Tibial nerve (tissue), 4 donors: ENCODE results near the gene HDDC3.
"Not testable (repeated sequence)": the region's sequence is repeated elsewhere in the genome, so short reads cannot be mapped to it uniquely, and the experiment has no call there.

Source experiments
- EP300 ChIP-seq, 2 donors: sonication (generic); formaldehyde crosslinking; IDR thresholded peaks; one replicate each; pipeline ENCODE4 v1.6.1; 2017; ENCODE audit warnings: antibody characterized with exemption in 2 of 2, mild to moderate bottlenecking in 1 of 2
- POLR2A ChIP-seq, 2 donors: fragments of 450-650 bp; IDR thresholded peaks; one replicate each; pipeline ENCODE4 v1.6.1; 2017; ENCODE audit warnings: antibody characterized with exemption in 2 of 2, mild to moderate bottlenecking in 2 of 2, moderate library complexity in 2 of 2
- TF ChIP-seq, protein P1 (sequence below), 5 experiments: fragments of 200-600 bp in 3 of 5; fragments of 450-650 bp in 2 of 5; sonication (generic) in 3 of 5; IDR thresholded peaks; one replicate each; pipeline ENCODE4 v1.5.1; 2016 to 2019; ENCODE audit warnings: antibody characterized with exemption in 5 of 5, mild to moderate bottlenecking in 3 of 5, moderate library complexity in 2 of 5

DNA sequence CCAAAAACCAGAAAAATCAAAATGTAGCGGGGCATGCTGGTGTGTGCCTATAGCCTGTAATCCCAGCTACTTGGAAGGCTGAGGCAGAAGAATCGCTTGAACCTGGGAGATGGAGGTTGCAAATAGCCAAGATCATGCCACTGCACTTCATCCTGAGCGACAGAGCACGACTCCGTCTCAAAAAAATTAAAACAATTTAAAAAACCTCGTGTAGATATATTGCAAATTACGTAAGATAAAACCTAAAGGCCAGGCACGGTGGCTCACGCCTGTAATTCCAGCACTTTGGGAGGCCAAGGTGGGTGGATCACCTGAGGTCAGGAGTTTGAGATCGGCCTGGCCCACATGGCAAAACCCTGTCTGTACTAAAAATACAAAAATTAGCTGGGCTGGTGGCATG is 5.6 kb downstream of the HDDC3 start:
- TF ChIP-seq, protein P1, sequence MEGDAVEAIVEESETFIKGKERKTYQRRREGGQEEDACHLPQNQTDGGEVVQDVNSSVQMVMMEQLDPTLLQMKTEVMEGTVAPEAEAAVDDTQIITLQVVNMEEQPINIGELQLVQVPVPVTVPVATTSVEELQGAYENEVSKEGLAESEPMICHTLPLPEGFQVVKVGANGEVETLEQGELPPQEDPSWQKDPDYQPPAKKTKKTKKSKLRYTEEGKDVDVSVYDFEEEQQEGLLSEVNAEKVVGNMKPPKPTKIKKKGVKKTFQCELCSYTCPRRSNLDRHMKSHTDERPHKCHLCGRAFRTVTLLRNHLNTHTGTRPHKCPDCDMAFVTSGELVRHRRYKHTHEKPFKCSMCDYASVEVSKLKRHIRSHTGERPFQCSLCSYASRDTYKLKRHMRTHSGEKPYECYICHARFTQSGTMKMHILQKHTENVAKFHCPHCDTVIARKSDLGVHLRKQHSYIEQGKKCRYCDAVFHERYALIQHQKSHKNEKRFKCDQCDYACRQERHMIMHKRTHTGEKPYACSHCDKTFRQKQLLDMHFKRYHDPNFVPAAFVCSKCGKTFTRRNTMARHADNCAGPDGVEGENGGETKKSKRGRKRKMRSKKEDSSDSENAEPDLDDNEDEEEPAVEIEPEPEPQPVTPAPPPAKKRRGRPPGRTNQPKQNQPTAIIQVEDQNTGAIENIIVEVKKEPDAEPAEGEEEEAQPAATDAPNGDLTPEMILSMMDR (IDR thresholded peaks at IDR 0.05) = not testable (repeated sequence)
- not testable (repeated sequence) for TF ChIP-seq POLR2A, EP300 (IDR thresholded peaks at IDR 0.05)
